Activated CD4-positive, alpha-beta T cell treated with anti-CD3 and anti-CD28 coated beads, Interleukin-10, Interleukin-2, amounts not matched to agents 100 ng/mL and 50 ng/mL, durations not matched to agents 16 hours and 8 hours (primary cell): ENCODE measurements around the gene CASZ1.

Experiments used
- DNase-seq: peaks from one replicate; pipeline ENCODE4 v3.0.0-alpha.2; 2020

CASZ1 gene

DNA sequence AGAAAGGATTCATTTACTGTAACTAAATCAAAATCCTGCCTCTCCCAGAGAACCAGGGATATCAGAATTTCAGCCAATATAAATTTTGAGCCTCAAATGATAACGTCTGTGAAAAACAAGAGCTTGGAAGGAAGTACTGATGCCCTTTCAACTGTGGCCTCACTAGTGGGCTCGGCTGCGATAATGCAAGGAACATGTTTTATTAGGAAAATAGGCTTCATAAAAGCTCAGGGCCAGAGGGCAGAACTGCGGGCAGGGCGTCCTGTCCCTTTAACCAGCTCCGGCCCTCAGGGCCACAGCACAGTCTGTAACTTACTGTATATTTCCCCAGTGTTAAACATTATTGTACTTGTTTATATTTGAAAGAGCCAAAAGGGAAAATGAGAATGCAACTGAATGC lies 199.7 kb downstream of the CASZ1 start:
- no peak for DNase-seq

- no peak for DNase-seq
These were observed 201.7 kb downstream of the CASZ1 start for GRCh38 chr1:10594595-10595223.

DNA sequence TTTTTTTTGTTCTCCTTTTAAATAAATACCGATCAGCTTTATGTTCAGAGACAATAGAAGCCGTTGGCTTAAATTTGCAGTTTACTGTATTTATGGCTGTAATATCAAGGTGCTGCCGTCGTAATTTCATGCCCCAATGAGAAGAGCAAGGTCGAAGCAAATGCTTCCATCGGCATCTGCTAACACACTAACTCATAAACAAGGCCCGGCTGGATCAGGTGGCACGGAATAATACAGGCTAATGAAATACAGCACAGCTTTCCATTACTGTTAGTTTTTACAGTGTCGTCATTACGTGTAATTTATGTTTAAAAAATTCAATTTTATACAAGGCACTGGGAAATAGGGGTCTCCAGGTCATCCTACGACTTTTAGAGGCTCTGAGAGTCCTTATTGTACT lies 202.7 kb downstream of the CASZ1 start:
- no peak for DNase-seq

- no peak for DNase-seq
These were observed 204.1 kb downstream of the CASZ1 start for GRCh38 chr1:10592373-10592772.

DNA sequence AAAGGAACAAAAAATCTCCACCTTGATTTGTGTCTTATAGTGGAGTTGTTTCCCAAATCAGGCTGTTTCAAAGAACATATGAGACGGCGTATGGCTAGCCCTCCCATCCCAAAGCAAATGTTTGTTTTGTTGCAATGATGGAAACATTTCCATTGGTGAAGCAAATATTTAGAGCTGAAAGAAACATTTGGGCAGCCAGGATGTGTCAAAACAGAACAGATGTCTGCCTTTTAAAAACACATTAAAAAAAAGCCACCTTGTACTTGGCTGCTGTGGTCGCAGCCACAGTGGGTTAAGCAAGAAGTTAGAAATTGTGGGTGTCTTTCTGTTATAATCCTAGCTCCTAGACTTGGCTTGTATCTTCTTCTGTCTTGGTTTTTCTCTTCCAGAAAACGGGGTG lies 205.4 kb downstream of the CASZ1 start:
- DNase-seq: no peak

GRCh38 chr1:10589074-10589473 lies 207.4 kb downstream of the CASZ1 start:
- no peak for DNase-seq

GRCh38 chr1:10588640-10589039 lies 207.8 kb downstream of the CASZ1 start:
- DNase-seq: no peak
